Fibroblast of pulmonary artery (primary cell): ENCODE data around the gene SLC25A39.
A peak's percentile ranks its signal among the peaks of the same experiment; 100 is the strongest.
"Not testable (repeated sequence)": the region's sequence is repeated elsewhere in the genome, so short reads cannot be mapped to it uniquely, and the experiment has no call there.

Experiments
- DNase-seq: peaks from one replicate; pipeline ENCODE4 v3.0.0-alpha.2; 2010; ENCODE audit warnings: low read depth
- H3K4me3 ChIP-seq: replicated peaks from 2 replicates; pipeline ENCODE4 v1.5.1; 2011; ENCODE audit warnings: low read depth, mild to moderate bottlenecking, control low read depth, low read length, moderate library complexity
- CTCF ChIP-seq: IDR thresholded peaks from 2 replicates; pipeline ENCODE4 v1.5.1; 2011; ENCODE audit warnings: mild to moderate bottlenecking, control low read depth, low read length, inconsistent platforms; ENCODE audit errors: missing control alignments

The SLC25A39 gene

GRCh38 chr17:44333371-44333770 is 8.7 kb upstream of the SLC25A39 start:
- no peak for TF ChIP-seq CTCF
- H3K4me3 ChIP-seq, result no peak overlapping the region
- no peak for DNase-seq

- peak; percentile 72 for TF ChIP-seq CTCF
- no peak overlapping the region for H3K4me3 ChIP-seq
- peak; percentile 80 for DNase-seq
Measured at GRCh38 chr17:44331249-44331760, 6.7 kb upstream of the SLC25A39 start.

- H3K4me3 ChIP-seq, DNase-seq: not testable (repeated sequence)
Measured at GRCh38 chr17:44330263-44330662, 5.6 kb upstream of the SLC25A39 start.

GRCh38 chr17:44329516-44329915 is 4.9 kb upstream of the SLC25A39 start:
- not testable (repeated sequence) for DNase-seq, H3K4me3 ChIP-seq

- no peak overlapping the region for H3K4me3 ChIP-seq
- TF ChIP-seq CTCF, result no peak
- DNase-seq, result no peak
Measured at GRCh38 chr17:44327715-44328449, 3.3 kb upstream of the SLC25A39 start.

GRCh38 chr17:44326861-44327444 is 2.3 kb upstream of the SLC25A39 start:
- no peak overlapping the region for H3K4me3 ChIP-seq
- peak; percentile 98 for DNase-seq

GRCh38 chr17:44324092-44324570 is 492 bp downstream of the SLC25A39 start:
- no peak for DNase-seq
- H3K4me3 ChIP-seq, result peak overlapping the region; percentile 80
- TF ChIP-seq CTCF, result no peak

More at GRCh38 chr17:44326861-44327444, 2.3 kb upstream of the SLC25A39 start:
- no peak for TF ChIP-seq CTCF
